ENCODE results near the gene SLC44A2.

Gene SLC44A2

DNA sequence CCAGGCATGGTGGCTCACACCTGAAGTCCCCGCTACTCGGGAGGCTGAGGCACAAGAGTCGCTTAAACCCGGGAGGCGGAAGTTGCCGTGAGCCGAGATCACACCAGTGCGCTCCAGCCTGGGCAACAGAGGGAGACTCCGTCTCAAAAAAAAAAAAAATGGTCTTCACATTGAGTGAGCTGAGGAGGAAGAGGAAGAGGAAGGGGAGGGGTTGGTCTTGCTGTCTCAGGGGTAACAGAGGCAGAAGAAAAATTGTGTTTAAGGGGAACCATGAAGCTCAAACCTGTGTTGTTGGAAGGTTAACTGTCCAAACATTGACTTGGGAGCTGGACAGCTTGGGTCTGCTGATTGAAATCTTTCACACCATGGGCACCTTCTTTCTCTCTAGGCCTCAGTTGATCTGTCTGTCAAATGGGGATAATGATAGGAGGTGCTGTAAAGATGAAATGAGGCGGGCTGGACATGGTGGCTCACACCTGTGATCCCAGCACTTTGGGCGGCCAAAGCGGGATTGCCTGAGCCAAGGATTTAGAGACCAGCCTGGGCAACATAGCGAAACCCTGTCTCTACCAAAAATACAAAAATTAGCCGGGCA is 9.8 kb upstream of the SLC44A2 start:
- DNase-seq (ENCODE audit: low read depth): no peak

DNA sequence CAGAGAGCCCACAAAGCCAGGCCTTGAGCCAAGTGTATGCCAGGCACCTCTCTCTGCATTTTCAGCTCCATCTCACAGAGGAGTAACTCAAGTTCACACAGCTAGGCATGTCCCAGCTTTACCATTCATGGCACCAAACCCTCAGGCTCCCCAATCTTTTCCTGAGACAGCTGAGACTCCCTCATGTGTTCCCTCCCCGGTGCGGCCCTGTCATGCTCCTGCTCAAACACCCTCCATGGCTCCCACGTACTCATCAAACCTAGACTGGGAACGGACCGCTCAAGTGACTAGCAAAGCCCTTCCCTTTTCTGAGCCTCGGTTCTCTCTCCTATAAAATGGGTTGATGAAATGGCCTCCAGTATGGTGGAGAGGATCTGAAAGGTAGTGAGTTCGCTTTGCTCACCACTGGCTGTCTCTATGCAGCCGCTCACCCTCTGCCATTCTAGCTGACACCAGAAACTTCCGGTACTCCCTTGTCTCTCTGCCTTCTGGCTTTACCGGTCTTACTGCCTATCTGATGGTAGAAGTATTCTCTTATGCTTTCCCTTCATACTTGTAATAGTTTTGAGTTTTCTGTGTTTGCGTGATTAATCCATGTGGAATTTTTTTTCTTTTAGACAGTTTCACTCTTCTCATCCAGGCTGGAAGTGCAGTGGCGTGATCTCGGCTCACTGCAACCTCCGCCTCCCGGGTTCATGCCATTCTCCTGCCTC is 7.8 kb upstream of the SLC44A2 start:
- DNase-seq (ENCODE audit: low read depth): no peak

DNA sequence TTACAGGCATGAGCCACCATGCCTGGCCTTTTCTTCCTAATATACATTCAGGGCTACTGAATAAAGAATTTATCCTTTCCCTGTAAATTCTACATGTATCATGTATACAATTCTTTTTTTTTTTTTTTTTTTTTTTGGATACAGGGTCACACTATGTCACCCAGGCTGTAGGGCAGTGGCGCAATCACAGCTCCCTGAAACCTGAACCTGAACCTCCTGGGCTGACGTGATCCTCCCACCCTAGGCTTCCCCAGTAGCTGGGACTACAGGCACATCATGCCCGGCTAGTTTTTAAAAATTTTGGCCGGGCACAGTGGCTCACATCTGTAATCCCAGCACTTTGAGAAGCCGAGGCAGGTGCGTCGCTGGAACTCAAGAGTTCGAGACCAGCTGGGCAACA is 6.5 kb upstream of the SLC44A2 start:
- no peak for DNase-seq (ENCODE audit: low read depth)

DNA sequence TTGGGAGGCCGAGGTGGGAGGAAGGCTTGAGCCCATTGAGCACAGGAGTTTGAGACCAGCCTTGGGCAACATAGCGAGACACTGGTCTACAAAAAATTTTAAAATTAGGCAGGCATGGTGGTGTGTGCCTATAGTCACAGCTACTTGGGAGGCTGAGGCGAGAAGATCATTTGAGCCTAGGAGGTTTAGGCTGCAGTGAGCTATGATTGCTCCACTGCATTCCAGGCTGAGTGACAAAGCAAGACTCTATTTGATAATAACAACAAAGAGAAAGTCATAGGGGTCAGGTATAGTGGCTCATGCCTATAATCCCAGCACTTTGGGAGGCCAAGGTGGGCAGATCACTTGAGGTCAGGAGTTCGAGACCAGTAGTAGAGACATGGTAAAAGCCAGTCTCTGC is 4.6 kb upstream of the SLC44A2 start:
- no peak for DNase-seq (ENCODE audit: low read depth)

DNA sequence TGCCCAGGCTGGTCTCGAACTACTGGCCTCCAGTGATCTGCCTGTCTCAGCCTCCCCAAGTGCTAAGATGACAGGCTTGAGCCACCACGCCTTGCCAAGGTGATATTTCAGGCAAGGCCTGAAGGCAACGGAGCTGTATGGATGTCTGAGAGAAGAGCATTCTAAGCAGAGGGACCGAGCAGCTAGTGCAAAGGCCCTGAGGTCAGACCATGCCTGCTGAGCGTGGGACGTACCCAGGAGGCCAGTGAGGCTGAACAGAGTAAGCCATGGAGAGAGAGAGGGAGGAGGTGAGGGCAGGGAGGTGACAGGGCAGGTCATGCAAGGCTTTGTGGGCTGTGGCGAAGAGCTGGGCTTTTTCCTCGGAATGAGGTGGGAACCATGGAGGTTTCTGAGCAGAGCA is 3.4 kb upstream of the SLC44A2 start:
- DNase-seq (ENCODE audit: low read depth): no peak

DNA sequence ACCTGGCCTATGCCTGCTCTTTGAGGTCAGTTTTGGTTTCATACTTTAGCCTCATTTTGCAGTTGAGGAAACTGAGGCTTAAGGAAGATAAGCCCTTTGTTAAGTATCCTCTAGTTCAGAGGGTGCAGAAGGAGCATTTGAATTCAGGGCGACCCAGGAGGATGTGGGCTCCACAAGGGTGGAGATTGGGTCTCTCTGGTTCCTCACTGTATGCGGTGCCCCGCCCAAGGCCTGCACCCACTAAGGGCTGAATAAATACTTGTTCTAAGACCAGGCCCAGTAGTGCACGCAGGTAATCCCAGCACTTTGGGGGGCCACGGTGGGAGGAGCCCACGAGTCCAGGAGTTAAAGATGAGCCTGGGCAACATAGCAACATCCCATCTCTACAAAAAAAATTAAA is 768 bp upstream of the SLC44A2 start:
- DNase-seq (ENCODE audit: low read depth): no peak

DNA sequence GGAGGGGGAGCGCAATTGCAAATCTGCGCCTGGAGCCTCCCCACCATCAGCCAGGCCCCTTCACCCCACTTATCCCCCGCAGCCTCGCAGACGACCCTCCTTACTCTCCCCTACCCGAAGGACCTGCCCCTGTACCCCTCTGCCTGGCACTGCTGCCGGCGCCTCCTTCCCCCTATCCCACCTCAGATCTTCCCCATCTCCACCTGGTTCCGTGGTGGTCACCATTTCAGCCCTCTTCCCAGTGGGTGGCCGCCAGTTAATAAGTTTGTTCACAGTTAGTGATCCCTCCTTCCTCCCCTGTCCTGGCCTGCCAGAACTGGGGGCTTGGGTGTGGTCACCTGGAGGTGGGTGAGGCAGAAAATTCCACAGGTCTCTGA is 397 bp downstream of the SLC44A2 start:
- no peak for DNase-seq (ENCODE audit: low read depth)

DNA sequence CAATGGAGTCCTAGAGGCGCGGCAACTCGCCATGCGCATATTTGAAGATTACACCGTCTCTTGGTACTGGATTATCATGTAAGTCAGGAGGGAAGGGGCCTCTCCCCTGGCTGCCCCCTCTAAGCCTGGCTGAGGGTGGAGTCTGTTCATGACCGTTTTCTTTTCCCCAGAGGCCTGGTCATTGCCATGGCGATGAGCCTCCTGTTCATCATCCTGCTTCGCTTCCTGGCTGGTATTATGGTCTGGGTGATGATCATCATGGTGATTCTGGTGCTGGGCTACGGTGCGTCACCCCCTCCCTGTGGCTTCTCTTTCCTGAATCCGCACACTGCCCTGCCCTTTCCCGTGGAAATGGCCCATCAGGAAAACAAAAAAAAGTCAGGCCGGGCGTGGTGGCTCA is 6.5 kb downstream of the SLC44A2 start:
- no peak for DNase-seq (ENCODE audit: low read depth)

DNA sequence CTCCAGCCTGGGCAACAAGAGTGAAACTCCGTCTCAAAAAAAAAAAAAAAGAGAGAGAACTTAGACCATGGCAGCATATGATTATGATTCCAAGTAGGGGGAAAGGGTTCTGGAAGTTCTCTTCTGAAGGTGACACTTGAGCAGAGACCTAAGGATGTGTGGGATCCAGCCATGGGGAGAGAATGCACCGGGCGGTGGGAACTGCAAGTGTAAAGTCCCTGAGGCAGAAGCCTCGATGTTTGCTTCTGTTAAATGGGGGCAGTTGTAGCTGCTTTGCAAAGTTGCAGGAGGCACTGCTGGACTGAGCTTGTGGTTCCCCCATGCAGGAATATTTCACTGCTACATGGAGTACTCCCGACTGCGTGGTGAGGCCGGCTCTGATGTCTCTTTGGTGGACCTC is 9.1 kb downstream of the SLC44A2 start:
- no peak for DNase-seq (ENCODE audit: low read depth)

DNA sequence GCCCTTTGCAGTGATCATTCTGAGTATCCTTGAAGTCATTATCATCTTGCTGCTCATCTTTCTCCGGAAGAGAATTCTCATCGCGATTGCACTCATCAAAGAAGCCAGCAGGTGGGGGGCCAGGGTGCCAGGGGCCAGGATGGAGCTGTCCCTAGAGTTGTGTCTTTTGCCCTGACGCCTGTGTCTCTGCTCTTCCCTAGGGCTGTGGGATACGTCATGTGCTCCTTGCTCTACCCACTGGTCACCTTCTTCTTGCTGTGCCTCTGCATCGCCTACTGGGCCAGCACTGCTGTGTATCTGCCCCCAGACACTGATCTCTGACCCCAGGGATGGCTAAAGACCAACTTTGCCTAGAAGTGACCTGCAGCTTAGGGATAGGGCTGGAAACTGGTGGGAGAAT is 9.6 kb downstream of the SLC44A2 start:
- DNase-seq (ENCODE audit: low read depth): no peak

DNA sequence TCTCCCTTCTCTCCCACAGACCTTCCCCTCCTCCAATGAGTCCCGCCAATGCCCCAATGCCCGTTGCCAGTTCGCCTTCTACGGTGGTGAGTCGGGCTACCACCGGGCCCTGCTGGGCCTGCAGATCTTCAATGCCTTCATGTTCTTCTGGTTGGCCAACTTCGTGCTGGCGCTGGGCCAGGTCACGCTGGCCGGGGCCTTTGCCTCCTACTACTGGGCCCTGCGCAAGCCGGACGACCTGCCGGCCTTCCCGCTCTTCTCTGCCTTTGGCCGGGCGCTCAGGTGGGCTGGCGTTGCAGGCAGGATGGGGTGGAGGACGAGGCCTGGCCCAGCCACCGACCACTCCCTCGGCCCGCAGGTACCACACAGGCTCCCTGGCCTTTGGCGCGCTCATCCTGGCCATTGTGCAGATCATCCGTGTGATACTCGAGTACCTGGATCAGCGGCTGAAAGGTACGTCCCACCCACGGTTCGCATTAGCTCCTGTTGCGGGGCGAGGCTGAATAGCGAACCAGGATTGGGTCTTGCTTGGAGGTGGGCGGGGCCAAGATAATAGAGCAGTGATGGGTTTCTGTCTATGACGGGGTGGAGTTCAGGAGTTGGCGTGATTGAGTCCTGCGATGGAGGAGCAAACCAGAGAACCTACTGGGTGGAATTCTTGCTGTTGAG is 11.1 kb downstream of the SLC44A2 start:
- DNase-seq (ENCODE audit: low read depth): no peak

DNA sequence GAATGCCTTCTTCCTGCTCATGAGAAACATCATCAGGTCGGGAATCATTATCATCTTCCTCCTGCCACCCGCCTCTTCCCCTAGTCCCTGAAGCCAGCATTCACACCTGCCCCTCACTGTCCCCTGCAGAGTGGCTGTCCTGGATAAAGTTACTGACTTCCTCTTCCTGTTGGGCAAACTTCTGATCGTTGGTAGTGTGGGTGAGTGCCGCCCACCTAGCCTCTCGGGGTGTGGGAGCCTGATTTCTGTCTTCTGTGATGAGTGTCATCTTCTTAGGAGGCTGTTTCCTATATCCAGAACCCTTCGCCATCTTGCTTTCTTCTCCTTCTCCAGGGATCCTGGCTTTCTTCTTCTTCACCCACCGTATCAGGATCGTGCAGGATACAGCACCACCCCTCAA is 12.5 kb downstream of the SLC44A2 start:
- no peak for DNase-seq (ENCODE audit: low read depth)

DNA sequence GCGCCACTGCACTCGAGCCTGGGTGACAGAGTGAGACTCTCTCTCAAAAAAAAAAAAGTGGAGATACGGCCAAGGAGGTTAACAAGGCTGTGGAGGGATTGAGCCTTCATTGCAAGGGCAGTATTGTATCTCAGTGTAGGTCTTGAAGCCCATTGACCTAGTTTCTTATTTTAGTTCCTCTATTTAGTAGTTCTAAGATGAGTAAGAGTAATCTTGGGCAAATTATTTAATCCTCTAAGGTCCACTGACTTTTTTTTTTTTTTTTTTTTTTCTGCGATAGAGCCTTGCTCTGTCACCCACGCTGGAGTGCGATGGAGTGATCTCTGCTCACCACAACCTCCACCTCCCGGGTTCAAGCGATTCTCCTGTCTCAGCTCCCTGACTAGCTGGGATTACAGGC is 14.5 kb downstream of the SLC44A2 start:
- DNase-seq (ENCODE audit: low read depth): no peak

DNA sequence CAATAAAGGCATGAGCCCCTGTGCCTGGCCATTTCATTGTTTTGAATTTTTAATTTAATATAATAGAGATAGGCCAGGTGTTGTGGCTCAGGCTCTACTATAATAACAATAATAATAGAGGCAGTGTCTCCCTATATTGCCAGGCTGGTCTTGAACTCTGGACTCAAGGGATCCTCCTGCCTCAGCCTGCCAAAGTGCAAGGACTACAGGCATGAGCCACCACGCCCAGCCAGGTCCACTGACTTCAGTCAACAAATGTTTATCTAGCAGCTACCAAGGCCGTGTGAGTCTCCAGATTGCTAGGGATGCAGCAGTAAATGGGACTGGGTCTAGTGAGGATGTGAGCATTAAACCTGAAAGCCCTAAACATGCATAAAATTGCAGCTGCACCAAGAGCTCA is 15.0 kb downstream of the SLC44A2 start:
- no peak for DNase-seq (ENCODE audit: low read depth)

DNA sequence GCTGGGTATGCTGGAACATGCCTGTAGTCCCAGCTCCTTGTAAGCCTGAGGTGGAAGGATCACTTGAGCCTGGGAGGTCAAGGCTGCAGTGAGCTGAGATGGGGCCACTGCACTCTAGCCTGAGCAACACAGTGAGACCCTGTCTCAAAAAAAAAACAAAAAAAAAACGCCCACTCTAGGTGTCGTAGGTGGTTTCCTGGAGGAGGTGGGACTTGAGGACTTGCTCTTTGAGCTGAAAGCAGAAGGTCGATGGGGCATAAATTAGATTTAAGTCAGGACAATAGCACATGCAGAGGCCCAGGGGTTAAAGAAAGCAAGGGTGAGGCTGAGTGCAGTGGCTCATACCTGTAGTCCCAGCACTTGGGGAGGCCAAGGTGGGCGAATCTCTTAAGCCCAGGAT is 15.9 kb downstream of the SLC44A2 start:
- DNase-seq (ENCODE audit: low read depth): no peak

DNA sequence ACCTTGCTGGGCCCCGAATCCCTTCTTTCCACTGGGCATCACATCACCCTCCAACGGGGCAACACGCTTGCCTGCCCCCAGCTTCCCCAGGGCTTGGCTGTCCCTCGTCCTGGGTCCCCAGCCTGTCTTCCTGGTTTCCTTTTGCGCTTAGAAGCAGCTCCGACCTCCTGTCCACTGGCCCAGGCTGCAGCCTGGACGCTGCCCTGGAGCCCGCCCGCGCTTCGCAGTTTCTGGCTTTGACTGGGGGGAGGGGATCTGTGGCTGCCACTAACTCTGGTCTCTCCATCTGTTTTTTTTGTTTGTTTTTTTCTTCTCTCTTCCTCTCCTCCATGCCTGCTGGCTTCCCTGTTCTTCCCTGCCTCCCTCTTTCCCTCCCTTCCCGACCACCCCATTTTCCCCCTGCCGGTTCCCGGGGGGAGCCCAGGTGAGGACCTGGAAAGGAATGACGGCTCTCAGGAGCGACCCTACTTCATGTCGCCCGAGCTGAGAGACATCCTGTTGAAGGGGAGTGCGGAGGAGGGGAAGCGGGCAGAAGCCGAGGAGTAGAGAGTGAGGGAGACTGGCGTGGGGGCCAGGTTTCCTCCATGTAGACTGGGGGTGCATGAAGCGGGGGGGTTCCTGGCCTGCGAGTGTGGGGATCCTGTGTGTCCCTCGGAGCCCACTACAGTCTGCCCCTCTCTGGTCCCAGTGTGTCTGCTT is 17.3 kb downstream of the SLC44A2 start:
- no peak for DNase-seq (ENCODE audit: low read depth)

DNA sequence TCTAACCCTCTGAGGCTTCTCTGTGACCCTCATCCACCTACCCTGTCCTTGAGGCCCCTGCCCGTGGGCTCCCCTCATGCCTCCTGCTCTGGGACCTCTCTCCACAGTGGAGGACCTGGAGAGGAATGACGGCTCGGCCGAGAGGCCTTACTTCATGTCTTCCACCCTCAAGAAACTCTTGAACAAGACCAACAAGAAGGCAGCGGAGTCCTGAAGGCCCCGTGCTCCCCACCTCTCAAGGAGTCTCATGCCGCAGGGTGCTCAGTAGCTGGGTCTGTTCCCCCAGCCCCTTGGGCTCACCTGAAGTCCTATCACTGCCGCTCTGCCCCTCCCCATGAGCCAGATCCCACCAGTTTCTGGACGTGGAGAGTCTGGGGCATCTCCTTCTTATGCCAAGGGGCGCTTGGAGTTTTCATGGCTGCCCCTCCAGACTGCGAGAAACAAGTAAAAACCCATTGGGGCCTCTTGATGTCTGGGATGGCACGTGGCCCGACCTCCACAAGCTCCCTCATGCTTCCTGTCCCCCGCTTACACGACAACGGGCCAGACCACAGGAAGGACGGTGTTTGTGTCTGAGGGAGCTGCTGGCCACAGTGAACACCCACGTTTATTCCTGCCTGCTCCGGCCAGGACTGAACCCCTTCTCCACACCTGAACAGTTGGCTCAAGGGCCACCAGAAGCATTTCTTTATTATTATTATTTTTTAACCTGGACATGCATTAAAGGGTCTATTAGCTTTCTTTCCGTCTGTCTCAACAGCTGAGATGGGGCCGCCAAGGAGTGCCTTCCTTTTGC is 18.0 kb downstream of the SLC44A2 start:
- no peak for DNase-seq (ENCODE audit: low read depth)

DNA sequence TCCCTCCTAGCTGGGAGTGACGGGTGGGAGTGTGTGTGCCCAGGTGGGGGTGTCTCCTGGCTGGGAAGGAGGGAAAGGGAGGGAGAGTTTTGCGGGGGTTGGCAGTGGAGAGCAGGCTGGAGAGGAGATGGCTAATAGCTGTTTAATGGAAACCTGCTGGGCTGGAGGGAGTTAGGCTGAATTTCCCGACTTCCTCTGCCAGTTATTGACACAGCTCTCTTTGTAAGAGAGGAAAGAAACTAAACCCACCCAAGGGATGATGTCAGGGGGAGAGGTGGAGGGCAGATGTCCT is 18.6 kb downstream of the SLC44A2 start:
- no peak for DNase-seq (ENCODE audit: low read depth)

DNA sequence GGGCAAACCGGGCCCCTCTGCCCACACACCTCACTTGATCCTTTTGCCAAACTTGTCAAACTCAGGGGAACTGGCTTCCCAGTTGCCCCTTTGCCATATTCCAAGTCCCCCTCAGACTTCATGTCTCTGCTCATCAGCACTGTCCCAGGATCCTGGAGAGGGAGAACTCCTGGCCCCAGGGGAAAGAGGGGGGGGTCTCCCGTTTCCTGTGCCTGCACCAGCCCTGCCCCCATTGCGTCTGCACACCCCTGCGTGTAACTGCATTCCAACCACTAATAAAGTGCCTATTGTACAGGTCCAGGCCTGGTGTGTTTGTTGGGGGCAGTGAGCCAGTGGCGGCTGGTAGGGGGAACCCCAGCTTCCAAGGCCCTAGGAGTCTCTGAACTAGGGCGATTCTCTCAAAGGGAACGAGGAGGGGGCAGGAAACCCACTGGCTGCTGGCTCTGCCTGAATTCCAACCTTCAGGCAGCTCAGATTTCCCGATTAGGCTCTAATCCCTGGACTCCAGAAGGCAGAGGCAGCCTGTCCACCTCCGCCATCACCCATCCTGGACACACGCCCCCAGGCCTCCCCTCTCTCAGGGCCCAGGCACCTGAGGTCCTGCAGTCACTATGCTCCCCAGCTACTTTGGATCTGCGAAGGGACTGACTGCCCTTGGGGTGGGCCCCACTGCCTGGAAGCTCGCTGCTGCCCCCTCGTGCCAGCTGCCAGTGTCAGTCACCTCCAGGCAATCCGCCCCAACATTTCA is 19.1 kb downstream of the SLC44A2 start:
- peak; percentile 80 for DNase-seq (ENCODE audit: low read depth)

DNA sequence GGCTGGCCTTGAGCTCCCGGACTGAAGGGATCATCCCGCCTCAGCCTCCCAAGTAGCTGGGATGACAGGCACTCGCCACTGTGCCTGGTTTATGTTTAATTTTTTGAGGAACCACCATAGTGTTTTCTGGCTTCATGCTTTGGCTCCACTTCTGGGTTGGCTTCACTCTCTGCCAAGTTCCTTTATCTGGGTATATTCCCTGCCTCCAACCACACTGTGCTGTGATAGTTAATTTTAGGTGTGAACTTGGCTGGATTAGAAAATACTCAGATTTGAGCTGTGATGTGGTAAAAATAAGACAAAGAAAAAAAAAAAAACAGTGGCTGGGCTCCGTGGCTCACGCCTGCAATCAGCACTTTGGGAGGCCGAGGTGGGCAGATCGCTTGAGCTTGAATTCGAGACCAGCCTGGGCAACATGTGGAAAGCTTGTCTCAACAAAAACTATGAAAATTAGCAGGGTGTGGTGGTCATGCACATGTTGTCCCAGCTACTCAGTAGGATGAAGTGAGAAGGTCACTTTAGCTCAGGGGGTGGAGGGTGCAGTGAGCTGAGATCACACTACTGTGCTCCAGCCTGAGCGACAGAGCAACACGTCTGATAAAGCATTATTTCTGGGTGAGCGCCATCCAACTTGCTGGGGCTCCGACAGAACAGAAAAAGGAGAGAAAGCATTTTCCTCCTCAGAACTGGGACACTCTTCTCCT is 21.3 kb downstream of the SLC44A2 start:
- DNase-seq (ENCODE audit: low read depth): no peak

DNA sequence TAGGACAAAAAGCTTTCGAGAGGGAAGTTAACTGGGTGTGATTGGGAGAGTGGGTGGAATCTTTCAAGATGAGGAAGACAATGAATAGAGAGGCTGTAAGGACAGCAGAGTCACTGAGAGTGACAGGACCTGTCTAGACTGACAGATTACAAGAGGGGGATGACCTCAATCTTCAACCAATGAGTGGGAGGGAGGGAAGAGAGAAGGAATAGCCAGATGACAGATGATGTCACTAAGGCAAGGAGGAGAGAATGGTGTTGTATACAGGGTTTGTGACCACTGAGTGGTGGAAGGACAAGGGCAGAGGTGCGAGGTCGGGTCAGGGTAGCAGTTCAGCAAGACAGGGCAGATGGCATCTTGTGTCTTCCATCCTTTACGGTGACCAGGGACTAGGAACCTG is 23.0 kb downstream of the SLC44A2 start:
- no peak for DNase-seq (ENCODE audit: low read depth)
